ENCODE measurements around the gene ARL6IP5.

The ARL6IP5 gene

DNA sequence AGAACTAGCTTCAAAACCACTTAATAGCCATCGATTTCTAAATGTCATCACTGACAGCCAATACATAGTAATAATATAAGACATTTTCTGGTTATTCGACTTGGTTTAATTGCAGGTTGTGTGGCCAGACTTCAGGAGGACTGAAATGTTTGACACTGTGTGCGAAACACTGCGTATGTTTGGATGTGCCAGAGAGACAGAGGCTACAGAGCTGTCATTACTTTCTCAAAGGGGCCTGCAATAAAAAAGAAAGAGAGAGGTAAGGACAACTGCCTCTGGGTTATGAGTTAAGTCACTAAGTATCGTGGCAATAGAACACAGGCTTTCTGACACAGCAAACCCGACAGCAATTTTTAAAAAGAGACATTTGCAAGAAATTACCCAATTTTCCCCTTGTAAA, 36.8 kb downstream of the ARL6IP5 start:
- DNase-seq (ENCODE audit: extremely low read depth, low read depth) = no peak
- TF ChIP-seq CTCF (IDR thresholded peaks at IDR 0.05; ENCODE audit: low read depth, low read length, missing control alignments) = no peak
- H3K4me3 ChIP-seq (replicated peaks; ENCODE audit: low read depth, low read length) = no peak overlapping the region

DNA sequence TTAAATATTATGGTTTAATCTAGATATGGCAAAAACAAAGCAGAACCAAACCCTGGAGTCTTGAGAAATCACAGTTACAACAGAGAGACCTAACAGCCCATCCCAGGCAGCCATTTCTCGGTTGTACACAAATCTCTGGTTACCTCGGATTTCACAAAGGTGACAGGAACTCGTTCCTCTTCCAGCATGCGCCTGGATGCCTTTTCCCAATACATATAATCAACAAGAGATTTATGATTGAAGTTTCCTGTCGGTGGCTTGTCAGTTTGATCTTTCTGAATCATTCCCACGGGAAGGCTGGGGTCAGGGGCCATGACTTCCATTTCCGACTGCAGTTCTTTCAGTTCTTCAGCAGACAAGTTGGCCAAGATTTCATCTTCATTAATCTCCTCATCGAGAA, 37.2 kb downstream of the ARL6IP5 start:
- TF ChIP-seq CTCF (IDR thresholded peaks at IDR 0.05; ENCODE audit: low read depth, low read length, missing control alignments) = no peak
- DNase-seq (ENCODE audit: extremely low read depth, low read depth) = no peak

DNA sequence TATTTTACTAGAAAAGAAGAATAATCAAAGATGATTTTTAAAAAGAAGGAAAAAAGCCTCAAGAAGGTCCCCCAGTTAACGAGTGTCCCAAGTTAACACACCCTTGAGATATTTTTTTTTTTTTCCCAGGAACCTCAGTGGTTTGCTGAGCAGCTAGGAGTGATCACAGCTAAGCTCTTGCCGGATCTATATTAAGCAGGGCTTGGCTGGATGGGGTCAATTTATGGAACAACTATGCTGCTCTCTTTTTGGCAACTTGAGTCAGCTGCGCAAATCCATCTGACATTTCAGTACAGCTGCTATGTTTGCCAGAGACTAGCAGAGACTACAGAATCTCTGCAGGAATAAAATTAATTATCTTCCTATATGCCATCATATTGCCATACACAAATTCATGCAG, 37.7 kb downstream of the ARL6IP5 start, which contains the start of gene LMOD3:
LMOD3 (minus strand) TSS at position 193 of the 400 bp plus-strand sequence. CDS start 209 bp downstream, outside the sequence.
- H3K4me3 ChIP-seq (replicated peaks; ENCODE audit: low read depth, low read length) = no peak within 1 kb of the TSS
- no peak for TF ChIP-seq CTCF (IDR thresholded peaks at IDR 0.05; ENCODE audit: low read depth, low read length, missing control alignments)
- DNase-seq (ENCODE audit: extremely low read depth, low read depth) = no peak

More for the DNA sequence above, 37.2 kb downstream of the ARL6IP5 start:
- no peak overlapping the region for H3K4me3 ChIP-seq (replicated peaks; ENCODE audit: low read depth, low read length)

DNA sequence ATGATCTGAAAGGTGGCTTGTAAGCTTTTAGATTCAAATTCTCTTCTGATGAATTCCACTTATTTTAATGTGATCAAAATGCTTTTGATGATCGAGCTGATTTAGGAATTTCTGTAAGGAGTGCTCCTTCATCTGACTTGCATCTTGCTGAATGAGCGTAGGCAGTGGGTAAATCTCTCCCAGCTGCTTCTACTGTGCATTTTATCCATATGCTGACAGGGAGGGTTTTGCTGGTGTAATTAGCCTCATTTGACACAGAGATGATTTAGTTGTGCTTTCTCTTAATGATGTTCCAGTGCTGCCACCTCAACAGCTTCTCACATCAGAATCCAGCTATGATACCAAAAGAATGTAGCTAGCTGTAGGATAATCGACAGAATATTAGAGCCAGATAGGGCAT, 41.5 kb downstream of the ARL6IP5 start:
- H3K4me3 ChIP-seq (replicated peaks; ENCODE audit: low read depth, low read length) = no peak overlapping the region
- no peak for DNase-seq (ENCODE audit: extremely low read depth, low read depth)

DNA sequence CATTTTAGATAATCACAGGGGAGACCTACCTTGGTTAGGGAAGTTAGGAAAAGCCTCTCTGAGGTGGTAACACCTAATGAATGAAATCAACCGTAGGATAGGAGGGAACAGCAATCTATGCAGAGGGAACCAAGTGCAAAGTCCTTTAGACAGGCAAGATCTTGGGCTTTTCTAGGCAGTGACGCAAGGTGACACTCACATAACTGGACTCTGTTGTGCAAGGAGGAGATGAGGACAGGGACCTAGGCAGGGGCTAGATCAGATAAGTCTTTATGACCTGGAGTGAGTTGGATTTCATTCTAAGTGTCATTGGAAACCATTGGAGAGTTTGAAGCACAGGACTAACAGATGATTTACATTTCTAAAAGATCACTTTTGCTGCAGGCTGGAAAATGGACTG, 42.3 kb downstream of the ARL6IP5 start:
- no peak for TF ChIP-seq CTCF (IDR thresholded peaks at IDR 0.05; ENCODE audit: low read depth, low read length, missing control alignments)

More for the DNA sequence above, 41.5 kb downstream of the ARL6IP5 start:
- no peak for TF ChIP-seq CTCF (IDR thresholded peaks at IDR 0.05; ENCODE audit: low read depth, low read length, missing control alignments)

GRCh38 chr3:69128509-69128908, 43.8 kb downstream of the ARL6IP5 start:
- DNase-seq (ENCODE audit: extremely low read depth, low read depth) = no peak
- H3K4me3 ChIP-seq (replicated peaks; ENCODE audit: low read depth, low read length) = no peak overlapping the region
- TF ChIP-seq CTCF (IDR thresholded peaks at IDR 0.05; ENCODE audit: low read depth, low read length, missing control alignments) = no peak

More for the DNA sequence above, 42.3 kb downstream of the ARL6IP5 start:
- DNase-seq (ENCODE audit: extremely low read depth, low read depth) = no peak
- H3K4me3 ChIP-seq (replicated peaks; ENCODE audit: low read depth, low read length) = no peak overlapping the region

GRCh38 chr3:69129531-69129930, 44.8 kb downstream of the ARL6IP5 start:
- no peak for TF ChIP-seq CTCF (IDR thresholded peaks at IDR 0.05; ENCODE audit: low read depth, low read length, missing control alignments)
- no peak for DNase-seq (ENCODE audit: extremely low read depth, low read depth)
- H3K4me3 ChIP-seq (replicated peaks; ENCODE audit: low read depth, low read length) = no peak overlapping the region
